NCI-H748 (cell line): ENCODE results near the gene BTG3.

ENCODE experiments used
- DNase-seq: peaks from one replicate; lab custom pipeline; 2025; ENCODE audit not compliant: unreplicated experiment; lab: John Stamatoyannopoulos, UW

BTG3 gene

GRCh38 chr21:17612565-17613241 lies at the start of gene BTG3:
TSS of gene BTG3 (minus strand) at chr21:17612901. CDS start at chr21:17609144, 3,757 bp downstream.
- DNase-seq = peak; percentile 87

- DNase-seq = peak; percentile 46
Measured at GRCh38 chr21:17660862-17661261, 48.2 kb upstream of the BTG3 start.

DNA sequence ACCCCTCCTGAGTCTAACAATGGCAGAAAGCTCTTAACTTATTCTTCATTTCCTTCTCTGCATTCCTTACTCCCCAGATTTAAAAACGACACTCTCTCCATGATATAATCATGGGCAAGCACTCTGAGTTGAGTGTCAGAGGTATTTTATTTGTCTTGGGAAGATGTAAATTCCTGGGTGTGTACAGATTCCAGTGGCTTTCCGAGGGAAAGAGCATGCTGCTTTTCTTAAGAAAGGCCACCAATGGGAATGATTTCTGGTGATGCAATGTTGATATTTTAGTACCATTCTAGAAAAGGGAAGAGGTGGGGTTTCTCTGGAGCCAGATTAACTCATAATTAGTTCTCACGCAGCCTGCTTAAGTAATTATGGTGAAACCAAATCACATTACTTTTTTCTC lies 47.8 kb upstream of the BTG3 start:
- no peak for DNase-seq

- peak; percentile 18 for DNase-seq
Measured at GRCh38 chr21:17658931-17659330, 46.2 kb upstream of the BTG3 start.

- DNase-seq = no peak
Measured at GRCh38 chr21:17651526-17651925, 38.8 kb upstream of the BTG3 start.

DNA sequence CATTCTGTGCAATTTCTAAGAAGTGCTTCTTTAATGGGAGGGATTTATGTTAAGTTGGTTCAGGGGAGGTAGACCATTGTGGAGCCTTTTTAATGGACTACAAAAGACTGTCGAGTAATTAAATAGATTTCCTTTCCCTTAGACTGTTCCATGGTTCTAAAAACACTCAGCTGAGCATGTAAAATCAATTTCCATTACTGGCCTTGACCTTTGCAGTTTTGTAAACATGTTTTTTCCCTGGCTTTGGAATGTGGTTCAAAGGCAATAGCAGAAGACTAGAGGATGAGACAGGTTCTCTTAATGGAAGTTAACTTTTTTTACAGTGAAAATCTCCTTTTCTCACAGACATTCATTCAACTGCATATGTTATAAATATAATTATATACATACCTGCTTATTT lies 37.6 kb upstream of the BTG3 start:
- no peak for DNase-seq

- DNase-seq = no peak
Measured at GRCh38 chr21:17646790-17647189, 34.1 kb upstream of the BTG3 start.

DNA sequence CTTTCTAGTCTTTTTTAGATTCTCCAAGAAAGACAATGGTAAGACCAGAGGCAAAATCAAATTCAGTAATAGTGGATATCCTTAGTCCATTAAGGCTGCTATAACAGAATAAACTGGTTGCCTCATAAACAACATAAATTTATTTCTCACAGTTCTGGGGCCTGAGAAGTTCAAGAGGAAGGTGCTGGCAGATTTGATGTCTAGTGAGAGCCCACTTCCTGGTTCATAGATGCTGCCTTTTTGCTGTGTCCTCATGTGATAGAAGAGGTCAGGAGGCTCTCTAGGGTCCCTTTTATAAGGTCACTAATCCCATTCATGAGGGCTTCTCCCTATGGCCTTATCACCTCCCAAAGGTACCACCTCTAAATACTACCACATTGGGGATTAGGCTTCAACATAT lies 31.5 kb upstream of the BTG3 start:
- no peak for DNase-seq

GRCh38 chr21:17640821-17641220 lies 28.1 kb upstream of the BTG3 start:
- DNase-seq = no peak

DNA sequence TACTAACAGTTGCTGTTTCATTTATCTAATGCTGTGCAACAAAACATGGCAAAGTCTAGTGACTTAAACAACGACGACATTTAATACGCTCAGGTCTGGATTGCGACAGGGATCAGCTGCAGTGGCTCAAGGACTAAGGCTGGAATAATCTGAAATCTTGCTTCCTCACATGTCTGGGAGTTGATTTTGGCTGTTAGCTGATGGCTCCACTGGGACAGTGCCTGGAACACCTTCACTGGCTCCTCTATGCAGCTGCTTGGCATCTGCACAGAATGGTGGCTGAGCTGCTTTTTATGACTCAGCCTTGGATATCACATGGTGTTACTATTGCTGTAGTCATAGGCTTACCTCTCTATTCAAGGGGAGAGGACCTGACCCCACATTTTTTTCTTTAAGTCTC lies 24.0 kb upstream of the BTG3 start:
- no peak for DNase-seq

DNA sequence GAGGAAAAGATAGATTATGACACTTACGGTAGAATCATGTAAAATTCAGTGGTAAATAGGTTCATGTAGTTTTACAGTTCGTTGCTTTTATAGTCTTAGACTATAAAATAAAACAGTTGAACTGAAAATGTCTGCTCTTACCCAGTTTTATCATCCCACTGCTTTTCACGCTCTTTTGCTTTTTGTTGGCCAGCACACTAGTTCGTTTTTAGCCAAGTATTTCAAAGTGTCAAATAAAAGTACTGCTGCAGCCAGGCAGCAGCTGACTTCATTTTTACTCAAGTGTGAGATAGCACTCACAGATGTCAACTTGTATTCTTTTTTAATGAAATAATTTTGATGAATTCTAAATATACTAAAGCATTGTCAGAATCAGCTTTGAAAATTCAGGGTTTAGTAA lies 18.5 kb upstream of the BTG3 start:
- no peak for DNase-seq

DNA sequence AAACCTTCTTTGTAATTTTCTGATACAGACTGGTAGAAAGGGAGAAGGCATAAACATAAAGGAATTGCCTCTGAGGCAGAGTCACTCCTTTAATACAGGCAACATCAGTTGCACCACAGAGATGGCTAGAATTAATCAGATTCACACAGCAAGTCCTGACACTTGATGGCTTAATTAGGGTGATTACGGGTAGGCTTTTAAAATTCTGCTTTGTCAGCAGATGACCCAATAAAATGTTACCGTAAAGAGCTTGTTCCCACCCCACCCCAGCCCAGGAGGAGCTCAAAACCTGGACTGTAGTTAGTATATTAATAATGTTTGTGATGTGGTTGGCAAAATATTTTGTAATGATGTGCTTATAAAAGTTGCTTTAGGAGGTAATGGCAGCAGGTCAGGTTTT lies 9.3 kb upstream of the BTG3 start:
- DNase-seq = no peak

GRCh38 chr21:17616831-17617230 lies 4.1 kb upstream of the BTG3 start:
- DNase-seq = no peak

DNA sequence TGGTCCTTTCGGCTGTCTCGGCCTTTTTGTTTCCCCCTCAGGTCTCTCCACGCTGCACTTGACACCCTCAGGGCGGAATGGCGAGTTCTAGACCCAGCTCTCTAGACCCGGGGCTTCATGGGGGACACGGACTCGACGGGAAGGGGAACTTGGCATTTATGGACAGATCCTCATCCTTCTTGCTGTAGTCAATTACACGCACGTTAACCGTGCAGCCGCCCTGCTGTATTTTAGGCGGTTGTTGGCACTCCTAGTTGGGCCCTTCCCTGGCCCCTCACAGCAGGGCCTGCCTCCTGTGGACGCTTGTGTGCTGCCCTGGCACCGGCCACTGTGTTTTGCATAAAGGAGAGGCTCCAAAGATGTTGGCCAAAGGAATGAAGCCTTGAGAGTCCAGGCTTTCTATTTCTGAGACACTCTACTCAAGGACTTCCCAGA lies 558 bp upstream of the BTG3 start:
- peak; percentile 68 for DNase-seq

DNA sequence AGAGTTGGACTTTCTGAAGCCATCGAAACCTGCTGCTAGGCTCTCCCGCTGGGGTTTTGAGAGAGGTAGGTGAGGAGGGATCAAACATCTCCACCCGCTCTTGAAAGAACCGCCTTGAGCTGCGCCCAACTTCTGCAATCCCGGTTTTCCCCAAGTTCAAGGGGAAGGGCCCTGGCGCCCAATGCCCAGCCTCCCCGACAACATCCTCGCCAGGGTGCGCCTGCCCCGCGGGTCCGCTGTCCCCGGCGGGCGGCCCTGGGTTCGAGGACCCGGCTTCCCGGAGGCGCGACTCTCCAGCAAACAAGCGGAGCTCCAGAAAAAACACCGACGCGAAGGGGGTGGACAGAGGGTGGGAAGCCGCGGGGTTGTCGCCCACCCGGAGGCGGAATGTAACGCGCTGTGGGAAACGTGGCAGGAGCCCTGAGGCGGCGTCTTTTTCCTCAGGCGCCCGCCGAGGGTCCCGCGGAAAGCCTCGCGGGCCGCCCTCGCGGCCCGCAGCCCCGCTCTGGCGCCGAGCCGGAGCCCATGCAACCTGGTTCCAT lies 607 bp downstream of the BTG3 start:
- peak; percentile 57 for DNase-seq

DNA sequence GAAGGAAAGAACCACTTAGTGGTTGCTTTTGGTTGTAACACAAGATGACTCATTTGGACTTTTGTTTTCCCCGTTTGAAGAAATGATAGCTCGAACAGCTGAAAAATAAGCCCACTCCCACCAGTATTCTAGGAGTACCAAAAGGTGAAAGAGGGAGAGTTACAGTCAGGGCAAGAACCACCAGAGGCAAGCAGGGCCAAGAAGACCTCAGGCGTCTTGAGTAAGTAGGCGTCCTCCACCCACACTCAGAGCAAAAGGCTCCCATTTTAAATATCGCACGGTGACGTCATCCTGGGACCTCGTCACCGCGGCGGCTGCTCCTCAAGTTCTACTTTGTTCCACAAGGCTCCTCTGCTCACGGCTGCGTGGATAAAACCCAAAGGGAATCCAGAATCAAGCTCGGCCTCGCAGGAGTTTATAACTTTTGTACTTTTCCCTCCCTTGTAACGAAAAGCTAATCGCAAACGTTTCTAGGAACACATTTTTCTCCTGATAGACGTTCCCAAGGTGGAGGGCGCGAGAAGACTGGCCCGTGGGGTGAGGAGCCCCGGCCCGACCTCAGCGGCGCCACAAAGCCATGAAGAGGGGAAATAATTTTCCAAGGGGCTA lies 1.2 kb downstream of the BTG3 start:
- peak; percentile 74 for DNase-seq

GRCh38 chr21:17610911-17611310 lies 1.8 kb downstream of the BTG3 start:
- peak; percentile 9 for DNase-seq

DNA sequence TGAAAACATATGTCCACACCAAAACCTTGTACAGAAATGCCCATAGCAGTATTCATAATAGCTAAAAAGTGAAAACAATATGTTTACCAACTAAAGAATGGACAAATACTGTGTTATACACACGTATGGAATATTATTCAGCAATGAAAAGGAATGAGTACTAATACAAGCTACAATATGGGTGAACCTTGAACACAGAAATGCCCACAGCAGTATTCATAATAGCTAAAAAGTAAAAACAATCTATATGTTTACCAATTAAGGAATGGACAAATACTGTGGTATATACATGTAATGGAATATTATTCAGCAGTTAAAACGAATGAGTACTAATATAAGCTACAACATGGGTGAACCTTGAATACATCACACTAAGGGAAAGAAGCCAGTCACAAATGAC lies 3.0 kb downstream of the BTG3 start:
- no peak for DNase-seq

- DNase-seq = no peak
Measured at GRCh38 chr21:17607684-17608083, 5.0 kb downstream of the BTG3 start.

GRCh38 chr21:17602874-17603273 lies 9.8 kb downstream of the BTG3 start:
- no peak for DNase-seq

GRCh38 chr21:17598437-17598836 lies 14.3 kb downstream of the BTG3 start:
- no peak for DNase-seq

DNA sequence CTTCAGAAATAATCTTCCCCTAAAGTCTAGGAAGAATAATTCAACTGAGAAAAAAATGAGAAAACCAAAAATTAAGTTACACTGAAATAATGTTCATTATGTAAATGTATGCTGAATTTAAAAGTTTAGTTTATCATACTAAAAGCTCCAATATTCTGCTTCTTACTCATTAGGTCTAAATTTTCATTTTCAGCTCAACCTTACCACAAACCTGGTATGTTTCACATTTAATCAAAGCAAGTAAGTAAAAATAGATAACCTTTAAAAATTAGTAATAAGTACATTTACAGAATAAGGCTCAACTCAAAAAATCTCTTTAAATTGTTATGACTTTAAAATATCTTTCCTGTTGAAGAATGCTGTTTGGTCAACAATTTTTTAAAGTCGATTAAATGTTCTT lies 15.0 kb downstream of the BTG3 start:
- no peak for DNase-seq

DNA sequence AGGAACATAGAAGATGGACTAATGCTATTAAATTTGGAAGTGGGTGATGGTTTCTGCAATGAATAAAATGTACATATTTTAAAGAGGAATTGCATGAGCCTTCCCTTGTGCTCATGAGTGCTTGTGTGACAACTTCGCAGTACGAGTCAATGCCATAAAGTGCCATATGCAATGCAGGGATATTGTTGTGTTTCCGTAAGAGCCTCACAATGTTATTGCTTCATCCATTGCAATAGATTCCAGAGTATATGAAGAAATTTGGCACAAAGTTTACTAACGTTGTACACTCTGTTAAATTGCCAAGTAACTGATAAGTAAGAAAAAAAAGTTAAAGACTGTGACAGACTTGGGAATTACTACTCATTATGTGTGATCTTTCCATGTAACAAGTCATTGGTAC lies 22.3 kb downstream of the BTG3 start:
- no peak for DNase-seq
